A549 (cell line): ENCODE data around the gene PPRC1.

Source experiments
- ESRRA ChIP-seq: fragments of 150-350 bp; IDR thresholded peaks from 2 replicates; pipeline ENCODE4 v1.6.1; 2014; ENCODE audit warnings: mild to moderate bottlenecking, low read length, borderline replicate concordance
- HDAC2 ChIP-seq: fragments of 200-600 bp; sonication (generic); IDR thresholded peaks from 2 replicates; pipeline ENCODE4 v1.6.1; 2016
- KDM5A ChIP-seq: fragments of 200-600 bp; sonication (generic); IDR thresholded peaks from 2 replicates; pipeline ENCODE4 v1.6.1; 2016; ENCODE audit warnings: antibody characterized with exemption, mild to moderate bottlenecking
- MAX ChIP-seq: IDR thresholded peaks from 2 replicates; pipeline ENCODE4 v1.6.1; 2012
- MYC ChIP-seq: IDR thresholded peaks from 2 replicates; pipeline ENCODE4 v1.6.1; 2012; ENCODE audit warnings: mild to moderate bottlenecking, inconsistent platforms, low read length, improper control_type of control experiment, borderline replicate concordance
- POLR2A ChIP-seq: IDR thresholded peaks from 2 replicates; pipeline ENCODE4 v1.6.1; 2012; ENCODE audit warnings: mild to moderate bottlenecking, low read length
- POLR2AphosphoS2 ChIP-seq: conservative IDR thresholded peaks from 2 replicates; pipeline ENCODE4 v1.6.1; 2012; ENCODE audit warnings: low read length, improper control_type of control experiment, inconsistent platforms
- TF ChIP-seq, protein P1 (sequence below): fragments of >200 bp; sonication (Bioruptor Twin); formaldehyde crosslinking; IDR thresholded peaks from 3 replicates; pipeline ENCODE4 v1.5.1; 2016
- TF ChIP-seq, protein P2 (sequence below): fragments of 450-650 bp; IDR thresholded peaks from 2 replicates; pipeline ENCODE4 v1.6.1; 2014; ENCODE audit warnings: antibody characterized with exemption

- no peak for TF ChIP-seq POLR2AphosphoS2
- TF ChIP-seq MAX: no peak
- TF ChIP-seq HDAC2: no peak
- no peak for TF ChIP-seq KDM5A
- no peak for TF ChIP-seq MYC
- TF ChIP-seq, protein P1, sequence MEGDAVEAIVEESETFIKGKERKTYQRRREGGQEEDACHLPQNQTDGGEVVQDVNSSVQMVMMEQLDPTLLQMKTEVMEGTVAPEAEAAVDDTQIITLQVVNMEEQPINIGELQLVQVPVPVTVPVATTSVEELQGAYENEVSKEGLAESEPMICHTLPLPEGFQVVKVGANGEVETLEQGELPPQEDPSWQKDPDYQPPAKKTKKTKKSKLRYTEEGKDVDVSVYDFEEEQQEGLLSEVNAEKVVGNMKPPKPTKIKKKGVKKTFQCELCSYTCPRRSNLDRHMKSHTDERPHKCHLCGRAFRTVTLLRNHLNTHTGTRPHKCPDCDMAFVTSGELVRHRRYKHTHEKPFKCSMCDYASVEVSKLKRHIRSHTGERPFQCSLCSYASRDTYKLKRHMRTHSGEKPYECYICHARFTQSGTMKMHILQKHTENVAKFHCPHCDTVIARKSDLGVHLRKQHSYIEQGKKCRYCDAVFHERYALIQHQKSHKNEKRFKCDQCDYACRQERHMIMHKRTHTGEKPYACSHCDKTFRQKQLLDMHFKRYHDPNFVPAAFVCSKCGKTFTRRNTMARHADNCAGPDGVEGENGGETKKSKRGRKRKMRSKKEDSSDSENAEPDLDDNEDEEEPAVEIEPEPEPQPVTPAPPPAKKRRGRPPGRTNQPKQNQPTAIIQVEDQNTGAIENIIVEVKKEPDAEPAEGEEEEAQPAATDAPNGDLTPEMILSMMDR: no peak
- TF ChIP-seq POLR2A: no peak
- TF ChIP-seq, protein P2, sequence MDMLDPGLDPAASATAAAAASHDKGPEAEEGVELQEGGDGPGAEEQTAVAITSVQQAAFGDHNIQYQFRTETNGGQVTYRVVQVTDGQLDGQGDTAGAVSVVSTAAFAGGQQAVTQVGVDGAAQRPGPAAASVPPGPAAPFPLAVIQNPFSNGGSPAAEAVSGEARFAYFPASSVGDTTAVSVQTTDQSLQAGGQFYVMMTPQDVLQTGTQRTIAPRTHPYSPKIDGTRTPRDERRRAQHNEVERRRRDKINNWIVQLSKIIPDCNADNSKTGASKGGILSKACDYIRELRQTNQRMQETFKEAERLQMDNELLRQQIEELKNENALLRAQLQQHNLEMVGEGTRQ: no peak
- no peak for TF ChIP-seq ESRRA
These were observed 30.4 kb upstream of the PPRC1 start for GRCh38 chr10:102102421-102102820.
